Endothelial cell of hepatic sinusoid (primary cell): ENCODE results near the gene SRSF7.
"Not testable (repeated sequence)": the region's sequence is repeated elsewhere in the genome, so short reads cannot be mapped to it uniquely, and the experiment has no call there.

ENCODE experiments used
- in situ Hi-C: cut with HindIII; loops from 2 replicates; pipeline ENCODE4 v1.10.0; 2017; ENCODE audit warnings: low sequenced_read_pairs

The SRSF7 gene

GRCh38 chr2:38708491-38708890, 42.7 kb downstream of the SRSF7 start:
- in situ Hi-C loops: not testable (repeated sequence)

GRCh38 chr2:38706846-38707345, 44.3 kb downstream of the SRSF7 start:
- in situ Hi-C loops: no loop called here

- in situ Hi-C loops: no loop called here
Measured at GRCh38 chr2:38704664-38705063, 46.5 kb downstream of the SRSF7 start.

- in situ Hi-C loops: not testable (repeated sequence)
Measured at GRCh38 chr2:38703336-38703735, 47.8 kb downstream of the SRSF7 start.

- in situ Hi-C loops: no loop called here
Measured at GRCh38 chr2:38702413-38702812, 48.7 kb downstream of the SRSF7 start.

GRCh38 chr2:38701542-38701941, 49.6 kb downstream of the SRSF7 start:
- in situ Hi-C loops: no loop called here

- in situ Hi-C loops: no loop called here
Measured at GRCh38 chr2:38700881-38701458, 50.2 kb downstream of the SRSF7 start.

- in situ Hi-C loops: no loop called here
Measured at GRCh38 chr2:38700113-38700785, 50.9 kb downstream of the SRSF7 start.

GRCh38 chr2:38698467-38699003, 52.6 kb downstream of the SRSF7 start:
- in situ Hi-C loops: no loop called here

GRCh38 chr2:38697116-38697840, 53.9 kb downstream of the SRSF7 start:
- in situ Hi-C loops: no loop called here
